Ureter (tissue), 1 donor: ENCODE results near the gene DCLK1. TPM values are rescaled to one million over a fixed set of nuclear protein-coding genes. Genes with fewer than 3 reads are reported as not detected.
"Not testable (repeated sequence)": the region's sequence is repeated elsewhere in the genome, so short reads cannot be mapped to it uniquely, and the experiment has no call there.

Experiments used
- DNase-seq: peaks from one replicate; pipeline ENCODE4 v3.0.0-alpha.2; 2020; ENCODE audit warnings: low spot score
- total RNA-seq: library from RNA; stranded (reverse); gene quantifications from one replicate; pipeline ENCODE4 v1.2.4, GENCODE V29; 2023
- donor health status: DM: yes; HTN: yes; CAD: no.

DCLK1 gene
- total RNA-seq, 1 donor from 2014 or later, result 13.5 TPM

- no peak for DNase-seq
Measured at GRCh38 chr13:36086117-36086516, 45.1 kb downstream of the DCLK1 start.

- no peak for DNase-seq
Measured at GRCh38 chr13:36084131-36084530, 47.1 kb downstream of the DCLK1 start.

- DNase-seq, result no peak
Measured at GRCh38 chr13:36082806-36083205, 48.4 kb downstream of the DCLK1 start.

DNA sequence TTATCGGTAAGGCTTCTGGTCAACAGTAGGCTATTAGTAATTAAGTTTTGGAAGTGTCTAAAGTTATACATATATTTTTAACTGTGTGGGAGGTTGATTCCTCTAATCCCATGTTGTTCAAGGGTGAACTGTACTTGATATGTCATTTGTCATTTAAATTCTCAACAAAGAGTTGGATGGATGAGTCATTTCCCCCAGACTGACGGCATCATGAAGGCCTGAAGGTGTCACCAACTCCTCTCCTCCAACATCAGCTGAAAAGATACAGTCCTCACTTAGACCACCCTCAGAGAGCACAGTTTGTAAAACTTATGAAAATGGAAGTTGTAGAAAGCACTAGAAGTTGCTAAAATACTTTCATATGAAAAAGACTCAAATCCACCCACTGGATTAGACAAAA, 48.8 kb downstream of the DCLK1 start:
- no peak for DNase-seq

- no peak for DNase-seq
Measured at GRCh38 chr13:36076211-36076610, 55.0 kb downstream of the DCLK1 start.

DNA sequence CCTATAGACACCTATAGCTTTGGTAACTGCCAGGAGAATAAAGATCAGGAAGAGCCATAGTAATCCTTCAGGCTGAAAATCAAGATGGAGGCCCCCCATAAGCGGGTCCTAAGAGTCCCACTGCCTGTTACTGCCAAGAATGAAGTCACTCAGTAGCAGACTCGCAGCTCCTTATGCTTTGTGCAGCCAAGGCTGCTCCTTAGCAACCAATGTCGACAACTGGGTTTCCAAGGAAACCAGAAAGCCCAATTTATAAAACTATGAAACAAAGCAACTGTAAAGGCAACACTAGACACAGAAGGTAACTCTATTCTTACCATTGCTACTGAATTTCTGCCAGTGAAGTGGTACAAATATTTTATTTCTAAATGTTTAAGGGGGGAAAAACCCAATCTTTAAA, 56.5 kb downstream of the DCLK1 start:
- DNase-seq, result no peak

DNA sequence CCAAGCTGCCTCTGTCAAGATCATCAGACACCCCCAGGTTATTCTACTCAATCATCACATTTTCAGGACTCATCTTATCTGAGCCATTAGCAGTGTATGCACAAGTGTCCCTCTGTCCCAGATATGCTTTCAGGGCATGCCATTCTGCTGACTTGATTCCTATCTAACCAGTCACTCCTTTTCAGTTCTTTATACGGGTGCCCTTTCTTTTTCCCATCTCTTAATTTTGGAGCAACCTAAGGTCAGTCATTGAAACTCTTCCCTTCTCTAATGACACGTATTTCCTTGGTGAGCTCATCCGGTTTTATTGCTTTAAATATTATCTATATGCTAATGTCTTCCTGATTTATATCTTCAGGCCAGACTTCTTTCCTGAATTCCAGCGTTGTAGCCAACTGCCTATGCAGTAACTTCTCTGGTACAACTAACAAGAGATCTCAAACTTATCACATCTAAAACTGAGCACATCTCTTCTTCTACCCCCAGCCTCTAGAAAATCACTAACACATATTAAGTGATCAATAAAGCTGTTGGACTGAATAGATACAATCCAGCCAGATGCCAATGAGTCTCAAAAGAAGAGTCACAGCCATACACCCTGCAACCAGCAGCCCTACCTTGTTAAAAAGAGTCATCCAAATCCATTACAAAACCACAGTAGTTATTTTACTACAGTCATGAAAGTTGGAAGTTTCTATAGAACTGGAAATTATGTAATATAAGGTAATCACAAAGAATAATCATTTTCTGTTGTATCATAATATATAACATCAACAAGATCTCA, 58.8 kb downstream of the DCLK1 start:
- DNase-seq, result no peak

GRCh38 chr13:36070504-36071192, 60.5 kb downstream of the DCLK1 start:
- not testable (repeated sequence) for DNase-seq

DNA sequence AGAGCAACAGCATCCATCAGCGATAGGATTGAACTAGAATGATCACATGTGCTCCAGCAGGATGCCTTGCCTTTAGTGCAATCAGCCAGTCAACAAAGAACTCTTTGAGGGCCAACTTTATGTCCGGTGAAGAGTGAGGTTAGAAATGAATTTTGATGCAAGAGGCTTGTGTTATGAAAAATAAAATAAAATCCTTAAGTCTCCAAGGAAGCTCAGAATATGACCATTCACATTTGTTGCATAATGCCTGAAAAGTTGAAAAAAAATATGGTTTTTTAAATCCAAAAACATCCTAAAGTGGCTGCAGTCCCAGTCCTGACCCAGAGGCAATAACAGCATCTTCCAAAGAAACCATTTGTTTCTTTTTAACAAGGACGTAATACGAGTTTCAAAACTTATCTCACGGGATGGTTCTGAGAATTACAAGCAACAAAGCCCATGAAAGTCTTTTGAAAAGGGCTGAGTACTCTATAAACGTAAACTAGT, 61.3 kb downstream of the DCLK1 start:
- DNase-seq, result no peak

- no peak for DNase-seq
Measured at GRCh38 chr13:36068991-36069390, 62.2 kb downstream of the DCLK1 start.

DNA sequence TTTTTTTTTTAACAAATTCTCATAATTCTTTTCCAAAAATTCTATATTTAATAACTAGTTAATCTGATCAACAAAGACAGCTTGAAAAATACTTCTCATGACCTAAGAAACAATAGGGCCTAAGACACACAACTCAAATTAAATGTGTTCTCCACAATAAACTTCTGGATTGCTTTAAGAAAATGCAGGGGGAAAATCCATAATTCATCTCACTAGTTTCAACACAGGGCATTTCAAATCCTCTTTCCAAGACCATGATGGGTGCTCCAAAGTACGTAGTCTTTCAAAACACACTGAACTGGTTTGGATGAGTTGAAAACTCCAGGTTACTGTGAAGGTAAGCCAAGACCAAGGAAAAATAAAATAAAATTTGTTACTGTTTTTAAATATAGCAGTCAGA, 62.6 kb downstream of the DCLK1 start:
- DNase-seq, result no peak

DNA sequence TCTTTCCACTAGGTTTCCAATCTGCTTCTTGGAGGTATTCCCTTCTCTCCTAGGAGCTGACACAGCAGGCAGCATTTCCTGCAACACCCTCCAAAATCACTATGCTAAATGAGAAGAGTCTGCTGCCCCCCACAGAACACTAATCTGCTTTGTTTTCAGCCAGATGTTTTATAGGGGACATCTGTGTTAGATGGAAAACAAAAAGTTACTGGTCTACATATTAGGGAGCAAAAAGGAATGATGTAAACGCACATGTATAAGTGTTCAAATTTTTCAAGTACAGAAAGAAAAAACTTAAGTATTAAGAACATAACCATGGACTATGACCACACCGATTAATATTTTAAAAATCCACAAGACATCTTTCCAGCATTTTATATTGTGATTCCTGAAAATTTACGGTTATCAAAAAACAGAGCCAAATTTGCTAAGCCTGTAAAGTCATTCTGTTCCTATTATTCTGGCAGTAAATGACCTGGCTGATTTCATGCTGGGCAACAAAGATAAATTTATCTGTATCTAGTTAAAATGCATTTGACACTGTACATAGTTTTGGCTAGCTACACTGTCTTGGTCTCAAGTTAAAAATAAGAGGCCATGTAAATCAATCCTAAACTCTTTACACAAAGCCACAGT, 63.3 kb downstream of the DCLK1 start:
- no peak for DNase-seq

GRCh38 chr13:36062249-36062648, 68.9 kb downstream of the DCLK1 start:
- DNase-seq, result no peak

GRCh38 chr13:36061621-36062020, 69.6 kb downstream of the DCLK1 start:
- no peak for DNase-seq

- DNase-seq, result no peak
Measured at GRCh38 chr13:36061054-36061453, 70.1 kb downstream of the DCLK1 start.

- no peak for DNase-seq
Measured at GRCh38 chr13:36059321-36059720, 71.9 kb downstream of the DCLK1 start.

DNA sequence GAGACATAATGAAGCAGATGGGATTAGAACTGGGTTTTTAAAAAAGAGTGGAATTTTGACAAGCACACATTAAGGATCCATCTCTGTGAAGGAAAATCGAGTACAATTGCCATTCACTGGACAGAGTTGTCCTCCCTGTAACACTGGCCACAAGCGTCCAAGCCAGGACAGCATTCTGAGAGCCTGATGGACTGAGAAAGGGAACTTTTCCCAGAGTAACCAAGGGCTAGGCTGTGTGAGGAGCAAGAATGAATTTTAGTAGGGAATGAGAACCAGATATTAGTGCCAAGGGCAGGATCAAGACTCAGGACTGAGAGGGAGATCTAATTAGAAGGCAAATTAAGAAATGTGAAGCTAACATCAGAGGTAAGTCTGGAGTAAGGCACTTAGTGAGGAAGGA, 73.1 kb downstream of the DCLK1 start:
- no peak for DNase-seq

- DNase-seq, result no peak
Measured at GRCh38 chr13:36057547-36057946, 73.6 kb downstream of the DCLK1 start.

DNA sequence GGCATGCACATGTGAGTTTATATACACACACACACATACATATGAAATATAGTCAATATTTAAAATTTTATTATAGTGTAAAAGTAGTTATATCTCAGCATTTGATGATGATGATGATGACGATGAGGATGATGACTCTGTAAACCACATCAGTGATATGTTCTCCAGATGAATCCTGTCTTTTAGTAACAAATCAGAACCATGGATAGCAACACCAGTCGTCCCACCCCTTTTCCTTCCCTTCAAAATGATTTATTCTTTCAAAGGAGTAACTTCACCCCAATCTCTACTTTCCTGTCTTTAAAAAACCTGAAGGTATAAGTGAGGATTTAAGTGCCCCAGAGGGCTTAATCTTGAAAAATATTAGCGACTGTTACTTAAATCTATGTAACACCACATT, 74.1 kb downstream of the DCLK1 start:
- no peak for DNase-seq

DNA sequence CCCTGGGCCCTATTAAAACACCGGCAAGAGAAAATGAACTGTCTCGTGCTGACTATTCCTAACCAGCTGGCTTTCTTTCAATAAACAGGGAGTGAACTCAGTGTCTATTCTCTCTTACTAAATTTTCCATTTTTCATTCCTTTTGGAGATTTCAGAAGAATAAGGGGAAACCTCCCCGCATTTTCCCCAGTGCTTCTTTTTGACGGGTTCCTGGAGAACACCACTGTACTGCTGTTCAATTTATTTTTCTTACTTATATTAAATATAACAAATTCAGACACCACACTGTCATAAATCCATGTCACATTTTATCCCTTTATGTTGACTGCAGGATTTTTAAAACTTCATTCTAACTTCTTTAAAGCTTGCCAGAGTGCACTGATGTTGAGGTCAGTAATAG, 75.8 kb downstream of the DCLK1 start:
- DNase-seq, result no peak

GRCh38 chr13:36054041-36054440, 77.1 kb downstream of the DCLK1 start:
- DNase-seq, result no peak

GRCh38 chr13:36051082-36051481, 80.1 kb downstream of the DCLK1 start:
- DNase-seq, result no peak

DNA sequence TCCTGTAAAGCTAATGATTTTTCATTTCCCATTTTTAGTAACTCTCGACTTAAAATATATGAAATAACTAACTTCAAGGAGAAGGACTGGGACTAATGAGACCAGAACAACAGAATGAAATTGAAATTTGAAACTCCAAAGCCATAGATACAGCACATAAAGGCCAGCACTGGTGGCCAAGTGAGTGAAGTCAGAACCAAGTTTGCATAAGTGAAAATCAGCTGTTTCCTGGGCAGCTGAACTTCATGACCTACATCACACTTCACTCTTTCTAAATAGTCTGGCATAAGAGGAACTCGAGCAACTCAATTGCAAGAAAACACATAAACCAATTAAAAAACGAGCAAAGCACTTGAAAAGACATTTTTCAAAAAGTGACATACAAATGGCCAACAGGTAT, 84.5 kb downstream of the DCLK1 start:
- no peak for DNase-seq
